SIG-M5 treated with dmso at 0.1 percent for 504 hours (cell line): ENCODE results near the gene TSSC4.

Experiments used
- DNase-seq: peaks from one replicate; lab custom pipeline; 2025; ENCODE audit not compliant: unreplicated experiment; lab: John Stamatoyannopoulos, UW

Gene TSSC4

GRCh38 chr11:2415601-2416380 is 15.2 kb downstream of the TSSC4 start:
- no peak for DNase-seq

- DNase-seq, result no peak
Measured at GRCh38 chr11:2416765-2417164, 16.2 kb downstream of the TSSC4 start.

- DNase-seq, result no peak
Measured at GRCh38 chr11:2417856-2418692, 17.5 kb downstream of the TSSC4 start.

- DNase-seq, result no peak
Measured at GRCh38 chr11:2418693-2419360, 18.3 kb downstream of the TSSC4 start.

- peak; percentile 44 for DNase-seq
Measured at GRCh38 chr11:2419638-2420501, 19.3 kb downstream of the TSSC4 start.

GRCh38 chr11:2420502-2421225 is 20.1 kb downstream of the TSSC4 start:
- peak; percentile 55 for DNase-seq

GRCh38 chr11:2421226-2421994 is 20.9 kb downstream of the TSSC4 start:
- DNase-seq, result no peak

- DNase-seq, result no peak
Measured at GRCh38 chr11:2421996-2422395, 21.4 kb downstream of the TSSC4 start.

- DNase-seq, result no peak
Measured at GRCh38 chr11:2422461-2423156, 22.1 kb downstream of the TSSC4 start.

- no peak for DNase-seq
Measured at GRCh38 chr11:2423157-2424025, 22.8 kb downstream of the TSSC4 start.

GRCh38 chr11:2424811-2425495 is 24.4 kb downstream of the TSSC4 start:
- no peak for DNase-seq

- no peak for DNase-seq
Measured at GRCh38 chr11:2425506-2425905, 25.0 kb downstream of the TSSC4 start.

GRCh38 chr11:2426221-2426620 is 25.7 kb downstream of the TSSC4 start:
- DNase-seq, result no peak

- no peak for DNase-seq
Measured at GRCh38 chr11:2426826-2427521, 26.4 kb downstream of the TSSC4 start.

GRCh38 chr11:2427721-2428321 is 27.3 kb downstream of the TSSC4 start:
- no peak for DNase-seq

- DNase-seq, result peak; percentile 54
Measured at GRCh38 chr11:2428322-2428795, 27.8 kb downstream of the TSSC4 start.
